T-cell (primary cell): Measurements from ENCODE around the gene SIK2. TPM values are rescaled to one million over a fixed set of nuclear protein-coding genes. Genes with fewer than 3 reads are reported as not detected.

Experiments
- ATAC-seq, 4 experiments: fragments of 200-7000 bp in 3 of 4; fragments of 150-1000 bp in 1 of 4; cut with Tn5 transposase; replicated peaks in 1 of 4; 1 replicate in 3 of 4; 2 replicates in 1 of 4; pipeline ENCODE4 v1.10.0; 2021; ENCODE audit warnings: moderate library complexity in 3 of 4, mild to moderate bottlenecking in 2 of 4, moderate number of reproducible peaks in 1 of 4
- CTCF ChIA-PET, 2 donors: fragments of 300-600 bp; sonication (Branson Sonifier 250); formaldehyde crosslinking; loops; one replicate each; lab custom pipeline; 2022; ENCODE audit warnings: antibody characterized with exemption in 2 of 2; lab: Charles Lee
- POLR2A ChIA-PET, 2 donors: fragments of 300-600 bp; sonication (Branson Sonifier 250); formaldehyde crosslinking; loops; one replicate each; lab custom pipeline; 2022; ENCODE audit warnings: antibody characterized with exemption in 2 of 2; lab: Charles Lee
- DNase-seq, 35 experiments: peaks; one replicate each; pipeline versions ENCODE4 v3.0.0 to v3.0.0-alpha.2; 2013 to 2023
- H3K27ac ChIP-seq: one replicate; pipeline ENCODE4 v1.5.1; 2013; ENCODE audit warnings: low read length
- H3K27me3 ChIP-seq, 2 experiments: replicated peaks in 1 of 2; 1 replicate in 1 of 2; 2 replicates in 1 of 2; pipeline versions ENCODE4 v1.6.1 to v1.7.0; 2013; ENCODE audit warnings: low read length in 1 of 2, mixed read lengths in 1 of 2; ENCODE audit not compliant: control insufficient read depth in 2 of 2, insufficient read depth in 2 of 2; ENCODE audit errors: extremely low read depth in 1 of 2
- H3K36me3 ChIP-seq, 2 donors: 1 replicate in 1 of 2; 2 replicates in 1 of 2; pipeline versions ENCODE4 v1.6.1 to v1.7.0; 2013; ENCODE audit warnings: low read length in 1 of 2; ENCODE audit not compliant: control insufficient read depth in 2 of 2, insufficient read depth in 1 of 2; ENCODE audit errors: extremely low read depth in 1 of 2
- H3K4me1 ChIP-seq, 2 experiments: 1 replicate in 1 of 2; 2 replicates in 1 of 2; pipeline versions ENCODE4 v1.6.1 to v1.7.0; 2013; ENCODE audit warnings: low read length in 2 of 2, mixed read lengths in 1 of 2; ENCODE audit not compliant: insufficient read depth in 2 of 2, control insufficient read depth in 1 of 2; ENCODE audit errors: extremely low read depth in 1 of 2
- H3K4me3 ChIP-seq, 2 donors: 1 replicate in 1 of 2; 2 replicates in 1 of 2; pipeline versions ENCODE4 v1.5.1 to v1.7.0; 2013; ENCODE audit warnings: mild to moderate bottlenecking in 2 of 2, low read length in 1 of 2, moderate library complexity in 1 of 2; ENCODE audit not compliant: control insufficient read depth in 1 of 2; ENCODE audit errors: extremely low read depth in 1 of 2
- H3K9me3 ChIP-seq: 2 replicates; pipeline ENCODE4 v1.7.0; 2013
- H3K27ac Mint-ChIP-seq, 2 donors: one replicate each; pipeline ENCODE4 v1.8.0; 2020 to 2021; ENCODE audit warnings: mild to moderate bottlenecking in 2 of 2, mixed read lengths in 2 of 2
- H3K27me3 Mint-ChIP-seq, 2 donors: one replicate each; pipeline ENCODE4 v1.8.0; 2021 to 2022; ENCODE audit warnings: mixed read lengths in 2 of 2
- H3K36me3 Mint-ChIP-seq: one replicate; pipeline ENCODE4 v1.8.0; 2021; ENCODE audit warnings: mixed read lengths
- H3K4me1 Mint-ChIP-seq, 3 donors: one replicate each; pipeline ENCODE4 v1.8.0; 2020 to 2022; ENCODE audit warnings: mixed read lengths in 3 of 3, mild to moderate bottlenecking in 1 of 3
- H3K4me3 Mint-ChIP-seq, 3 donors: one replicate each; pipeline ENCODE4 v1.8.0; 2020 to 2022; ENCODE audit warnings: mild to moderate bottlenecking in 3 of 3, mixed read lengths in 3 of 3, moderate library complexity in 3 of 3
- H3K9me3 Mint-ChIP-seq, 3 donors: one replicate each; pipeline ENCODE4 v1.8.0; 2020 to 2022; ENCODE audit warnings: mixed read lengths in 3 of 3
- WGBS: methylation state at CpG from one replicate; pipeline ENCODE4 v1.1.5; 2013; ENCODE audit warnings: missing lambda C conversion rate; ENCODE audit not compliant: insufficient coverage; 5-methylcytosine and 5-hydroxymethylcytosine counted together
- total RNA-seq, 35 experiments: library from RNA in 6 of 35; stranded (reverse) in 6 of 35; fragments of 120-200 nt in 1 of 35; gene quantifications; one replicate each; pipeline versions ENCODE4 v1.2.1 to v1.2.4 and lab custom pipeline; 2013 to 2026

SIK2 gene
- total RNA-seq, 5 donors from 2014 or later (not counting 1 experiment from before 2014, with no cell fraction given) = 6.0 to 11.4 (median 9.1) TPM

- ATAC-seq (no peak), DNase-seq (no peak)
- 98% methylated on average over 9 of the region's 10 CpGs for WGBS
- Mint-ChIP-seq H3K9me3 (no peaks in the 10 kb centered on the region), H3K36me3 (peaks cover 36% of the 10 kb centered on the region), H3K27ac (no peak overlapping the region), H3K4me1 (no peaks in the 10 kb centered on the region), H3K27me3 (no peaks in the 10 kb centered on the region), H3K4me3 (no peak overlapping the region)
- H3K27me3 ChIP-seq = no peaks in the 10 kb centered on the region
- CTCF ChIA-PET = no interaction called here
- peaks cover 22 to 53% of the 10 kb centered on the region in 2 donors for H3K36me3 ChIP-seq
- H3K4me1 ChIP-seq = no peaks in the 10 kb centered on the region
- H3K27ac ChIP-seq = no peak overlapping the region
- no peak overlapping the region for H3K4me3 ChIP-seq
- POLR2A ChIA-PET = interaction anchor here in 1 of 2 donors (0.6 kb wide), 1 partner anchor 48 kb away, joined by 3 read pairs; no protein-coding TSS in a partner anchor
- no peaks in the 10 kb centered on the region for H3K9me3 ChIP-seq
Measured at GRCh38 chr11:111725621-111726020, 123.4 kb downstream of the SIK2 start.

- Mint-ChIP-seq H3K36me3 (peaks cover 31% of the 10 kb centered on the region), H3K27ac (no peak overlapping the region), H3K4me3 (no peak overlapping the region), H3K4me1 (no peaks in the 10 kb centered on the region), H3K9me3 (no peaks in the 10 kb centered on the region), H3K27me3 (no peaks in the 10 kb centered on the region)
- 96% methylated on average over 3 of the region's 9 CpGs for WGBS
- no peak overlapping the region for H3K4me3 ChIP-seq
- no peaks in the 10 kb centered on the region for H3K27me3 ChIP-seq
- ATAC-seq (no peak), DNase-seq (no peak)
- no peaks in the 10 kb centered on the region for H3K9me3 ChIP-seq
- CTCF ChIA-PET = no interaction called here
- H3K27ac ChIP-seq = no peak overlapping the region
- peaks cover 23 to 47% of the 10 kb centered on the region in 2 donors for H3K36me3 ChIP-seq
- H3K4me1 ChIP-seq = no peaks in the 10 kb centered on the region
- POLR2A ChIA-PET = interaction anchor here in 1 of 2 donors (0.6 kb wide), 1 partner anchor 49 kb away, joined by 3 read pairs; no protein-coding TSS in a partner anchor
Measured at GRCh38 chr11:111726301-111726713, 124.1 kb downstream of the SIK2 start.

GRCh38 chr11:111727431-111727830, 125.2 kb downstream of the SIK2 start:
- ATAC-seq (no peak), DNase-seq (no peak)
- Histone ChIP-seq H3K4me1 (no peaks in the 10 kb centered on the region), H3K27ac (no peak overlapping the region), H3K9me3 (no peaks in the 10 kb centered on the region), H3K27me3 (no peaks in the 10 kb centered on the region), H3K36me3 (peaks cover 18 to 36% of the 10 kb centered on the region in 2 donors), H3K4me3 (no peak overlapping the region)
- Mint-ChIP-seq H3K4me3 (no peak overlapping the region), H3K4me1 (no peaks in the 10 kb centered on the region), H3K9me3 (no peaks in the 10 kb centered on the region), H3K27me3 (no peaks in the 10 kb centered on the region), H3K36me3 (peaks cover 23% of the 10 kb centered on the region), H3K27ac (no peak overlapping the region)
- POLR2A ChIA-PET = no interaction called here
- WGBS = 60% methylated on average over 1 of the region's 7 CpGs
- CTCF ChIA-PET = no interaction called here

- H3K27ac Mint-ChIP-seq = peak overlapping the region in 1 of 2 donors; percentile 23
Measured at GRCh38 chr11:111729071-111729830, 127.0 kb downstream of the SIK2 start.

GRCh38 chr11:111729831-111730311, 127.6 kb downstream of the SIK2 start:
- H3K27me3 Mint-ChIP-seq = no peaks in the 10 kb centered on the region
- WGBS = 100% methylated on average over 4 of the region's 9 CpGs
- peaks cover 1 to 3% (median 2%) of the 10 kb centered on the region in 3 donors for H3K4me1 Mint-ChIP-seq
- ATAC-seq (no peak), DNase-seq (no peak)
- H3K36me3 Mint-ChIP-seq = peaks cover 13% of the 10 kb centered on the region
- no peak overlapping the region for H3K27ac Mint-ChIP-seq
- Histone ChIP-seq H3K27me3 (no peaks in the 10 kb centered on the region), H3K36me3 (peaks cover 8 to 13% of the 10 kb centered on the region in 2 donors), H3K27ac (no peak overlapping the region), H3K4me3 (no peak overlapping the region), H3K4me1 (no peaks in the 10 kb centered on the region), H3K9me3 (no peaks in the 10 kb centered on the region)
- no peaks in the 10 kb centered on the region for H3K9me3 Mint-ChIP-seq
- CTCF ChIA-PET = no interaction called here
- POLR2A ChIA-PET = no interaction called here
- H3K4me3 Mint-ChIP-seq = no peak overlapping the region

More at GRCh38 chr11:111729071-111729830, 127.0 kb downstream of the SIK2 start:
- DNase-seq = no peak
- ChIA-PET POLR2A (interaction anchor here in 1 of 2 donors (0.5 kb wide), 1 partner anchor 118 kb away, joined by 3 read pairs; no protein-coding TSS in a partner anchor), CTCF (no interaction called here)
- Mint-ChIP-seq H3K36me3 (peaks cover 15% of the 10 kb centered on the region), H3K4me3 (no peak overlapping the region), H3K4me1 (no peaks in the 10 kb centered on the region), H3K9me3 (no peaks in the 10 kb centered on the region), H3K27me3 (no peaks in the 10 kb centered on the region)
- Histone ChIP-seq H3K27ac (no peak overlapping the region), H3K9me3 (no peaks in the 10 kb centered on the region), H3K36me3 (peaks cover 8 to 19% of the 10 kb centered on the region in 2 donors), H3K4me3 (no peak overlapping the region), H3K27me3 (no peaks in the 10 kb centered on the region), H3K4me1 (no peaks in the 10 kb centered on the region)
- 97% methylated on average over 7 of the region's 10 CpGs for WGBS
- no peak for ATAC-seq

GRCh38 chr11:111730871-111731591, 128.8 kb downstream of the SIK2 start:
- Histone ChIP-seq H3K4me3 (no peak overlapping the region), H3K4me1 (no peaks in the 10 kb centered on the region), H3K27ac (no peak overlapping the region), H3K9me3 (no peaks in the 10 kb centered on the region), H3K27me3 (no peaks in the 10 kb centered on the region), H3K36me3 (peaks cover 8 to 9% of the 10 kb centered on the region in 2 donors)
- Mint-ChIP-seq H3K36me3 (peaks cover 5% of the 10 kb centered on the region), H3K27ac (no peak overlapping the region), H3K9me3 (no peaks in the 10 kb centered on the region), H3K4me3 (no peak overlapping the region), H3K4me1 (peaks cover 5 to 10% (median 7%) of the 10 kb centered on the region in 3 donors), H3K27me3 (no peaks in the 10 kb centered on the region)
- ChIA-PET POLR2A (no interaction called here), CTCF (no interaction called here)
- ATAC-seq (no peak), DNase-seq (no peak)
- 96% methylated on average over 22 of the region's 22 CpGs for WGBS
